IMR-90 (cell line): ENCODE results near the gene THSD8. TPM values are rescaled to one million over a fixed set of nuclear protein-coding genes. Genes with fewer than 3 reads are reported as not detected.

Source experiments
- ATAC-seq: fragments of 200-7000 bp; cut with Tn5 transposase; 2 replicates; pipeline ENCODE4 v1.9.1; 2020; ENCODE audit warnings: low read depth, mild to moderate bottlenecking, moderate library complexity
- BruUV-seq: library from RNA; stranded (reverse); fragments of 400-500 nt; replicated peaks from 2 replicates; lab custom pipeline; 2021; lab: Mats Ljungman, UMichigan
- CTCF ChIA-PET: fragments of 300-600 bp; formaldehyde crosslinking; extraction: SDS; loops from one replicate; lab custom pipeline; 2021; ENCODE audit warnings: antibody characterized with exemption; lab: Yijun Ruan, JAX
- POLR2A ChIA-PET: fragments of 300-600 bp; sonication (Branson Sonifier 250); formaldehyde crosslinking; loops from one replicate; lab custom pipeline; 2022; ENCODE audit warnings: antibody characterized with exemption; ENCODE audit not compliant: unreplicated experiment; lab: Charles Lee
- DNase-seq: peaks from one replicate; pipeline ENCODE4 v3.0.0; 2013
- H2AFZ ChIP-seq: replicated peaks from 2 replicates; pipeline ENCODE3; 2013; ENCODE audit warnings: low read length, mild to moderate bottlenecking; ENCODE audit not compliant: poor library complexity
- H2AK5ac ChIP-seq: 2 replicates; pipeline ENCODE4 v1.6.1; 2013; ENCODE audit warnings: low read depth, low read length, inconsistent platforms
- H2AK9ac ChIP-seq: replicated peaks from 2 replicates; pipeline ENCODE3; 2013; ENCODE audit warnings: mild to moderate bottlenecking, low read depth, low read length, moderate library complexity; ENCODE audit not compliant: poor library complexity
- H2BK120ac ChIP-seq: 2 replicates; pipeline ENCODE4 v1.6.1; 2013; ENCODE audit warnings: low read depth, low read length, inconsistent platforms
- H2BK15ac ChIP-seq: 3 replicates; pipeline ENCODE4 v1.6.1; 2013; ENCODE audit warnings: low read depth, low read length, inconsistent platforms
- H2BK20ac ChIP-seq: 2 replicates; pipeline ENCODE4 v1.6.1; 2013; ENCODE audit warnings: low read depth, mild to moderate bottlenecking, inconsistent platforms, low read length, moderate library complexity
- H2BK5ac ChIP-seq: 2 replicates; pipeline ENCODE4 v1.6.1; 2013; ENCODE audit warnings: mild to moderate bottlenecking, low read depth, low read length, inconsistent platforms; ENCODE audit not compliant: poor library complexity, severe bottlenecking
- H3K14ac ChIP-seq: replicated peaks from 2 replicates; pipeline ENCODE4 v1.6.1; 2013; ENCODE audit warnings: low read depth, low read length, inconsistent platforms
- H3K18ac ChIP-seq: 2 replicates; pipeline ENCODE4 v1.6.1; 2013; ENCODE audit warnings: low read depth, low read length, control low read depth
- H3K23ac ChIP-seq: 2 replicates; pipeline ENCODE4 v1.6.1; 2013; ENCODE audit warnings: low read depth, low read length, inconsistent platforms
- H3K27ac ChIP-seq: 2 replicates; pipeline ENCODE4 v1.5.1; 2013; ENCODE audit warnings: mild to moderate bottlenecking, control low read depth, low read length; ENCODE audit not compliant: insufficient read depth
- H3K27me3 ChIP-seq: 2 replicates; pipeline ENCODE4 v1.6.1; 2013; ENCODE audit warnings: low read length; ENCODE audit not compliant: control insufficient read depth, insufficient read depth
- H3K36me3 ChIP-seq: 2 replicates; pipeline ENCODE4 v1.6.1; 2013; ENCODE audit warnings: low read length, mixed read lengths; ENCODE audit not compliant: control insufficient read depth, insufficient read depth
- H3K4ac ChIP-seq: 2 replicates; pipeline ENCODE4 v1.6.1; 2013; ENCODE audit warnings: low read depth, low read length, inconsistent platforms
- H3K4me1 ChIP-seq: 2 replicates; pipeline ENCODE4 v1.6.1; 2013; ENCODE audit warnings: low read length, mixed read lengths; ENCODE audit not compliant: control insufficient read depth, insufficient read depth
- H3K4me2 ChIP-seq: 2 replicates; pipeline ENCODE4 v1.6.1; 2013; ENCODE audit warnings: low read depth, mild to moderate bottlenecking, control low read depth, low read length, moderate library complexity
- H3K4me3 ChIP-seq: 2 replicates; pipeline ENCODE4 v1.5.1; 2013; ENCODE audit warnings: low read depth, mild to moderate bottlenecking, control low read depth, low read length, moderate library complexity; ENCODE audit not compliant: insufficient read depth
- H3K56ac ChIP-seq: 2 replicates; pipeline ENCODE4 v1.6.1; 2013; ENCODE audit warnings: low read length, inconsistent platforms; ENCODE audit not compliant: insufficient read depth; ENCODE audit errors: extremely low read depth
- H3K79me1 ChIP-seq, 2 experiments: 2 replicates each; pipeline ENCODE4 v1.6.1; 2013; ENCODE audit warnings: low read length in 2 of 2, inconsistent platforms in 1 of 2, low read depth in 1 of 2
- H3K9ac ChIP-seq: 2 replicates; pipeline ENCODE4 v1.6.1; 2013; ENCODE audit warnings: low read depth, low read length, control low read depth
- H3K9me1 ChIP-seq: 2 replicates; pipeline ENCODE4 v1.6.1; 2013; ENCODE audit warnings: low read length, inconsistent platforms; ENCODE audit not compliant: insufficient read depth
- H3K9me3 ChIP-seq: 2 replicates; pipeline ENCODE4 v1.6.1; 2013; ENCODE audit warnings: low read length; ENCODE audit not compliant: control insufficient read depth, insufficient read depth
- H4K20me1 ChIP-seq: 2 replicates; pipeline ENCODE4 v1.6.1; 2013; ENCODE audit warnings: low read length, inconsistent platforms; ENCODE audit not compliant: insufficient read depth
- H4K5ac ChIP-seq: 2 replicates; pipeline ENCODE4 v1.6.1; 2013; ENCODE audit warnings: mild to moderate bottlenecking, low read depth, low read length, control low read depth
- H4K8ac ChIP-seq, 2 experiments: 2 replicates each; pipeline ENCODE4 v1.6.1; 2013; ENCODE audit warnings: low read depth in 2 of 2, low read length in 2 of 2, control low read depth in 1 of 2, inconsistent platforms in 1 of 2
- H4K91ac ChIP-seq: 2 replicates; pipeline ENCODE4 v1.6.1; 2013; ENCODE audit warnings: low read depth, low read length, inconsistent platforms; ENCODE audit not compliant: insufficient read depth
- BHLHE40 ChIP-seq: fragments of 150-350 bp; IDR thresholded peaks from 2 replicates; pipeline ENCODE4 v1.6.1; 2016; ENCODE audit warnings: mild to moderate bottlenecking, low read depth, low read length
- CHD1 ChIP-seq: IDR thresholded peaks from 2 replicates; pipeline ENCODE4 v1.6.1; 2012; ENCODE audit warnings: low read depth, low read length, improper control_type of control experiment
- CTCF ChIP-seq: conservative IDR thresholded peaks from 2 replicates; pipeline ENCODE4 v1.5.1; 2012; ENCODE audit warnings: mild to moderate bottlenecking, low read depth, low read length, improper control_type of control experiment
- FOS ChIP-seq: fragments of 150-350 bp; IDR thresholded peaks from 2 replicates; pipeline ENCODE4 v1.6.1; 2016; ENCODE audit warnings: low read depth, low read length
- MAFK ChIP-seq: IDR thresholded peaks from 2 replicates; pipeline ENCODE4 v1.6.1; 2012; ENCODE audit warnings: low read depth, low read length, improper control_type of control experiment
- MAZ ChIP-seq: IDR thresholded peaks from 2 replicates; pipeline ENCODE4 v1.6.1; 2012; ENCODE audit warnings: low read depth, mild to moderate bottlenecking, low read length, improper control_type of control experiment, moderate library complexity, borderline replicate concordance
- MXI1 ChIP-seq: IDR thresholded peaks from 2 replicates; pipeline ENCODE4 v1.6.1; 2012; ENCODE audit warnings: low read depth, mild to moderate bottlenecking, low read length, moderate library complexity, borderline replicate concordance
- NFE2L2 ChIP-seq: fragments of 150-350 bp; IDR thresholded peaks from 2 replicates; pipeline ENCODE4 v1.6.1; 2016; ENCODE audit warnings: low read depth, mild to moderate bottlenecking, low read length
- RCOR1 ChIP-seq: IDR thresholded peaks from 2 replicates; pipeline ENCODE4 v1.6.1; 2012; ENCODE audit warnings: mild to moderate bottlenecking, low read length, improper control_type of control experiment; ENCODE audit not compliant: insufficient replicate concordance
- RFX5 ChIP-seq: IDR thresholded peaks from 2 replicates; pipeline ENCODE4 v1.8.0; 2012; ENCODE audit warnings: low read depth, mild to moderate bottlenecking, low read length, moderate library complexity
- SMC3 ChIP-seq: fragments of 150-350 bp; IDR thresholded peaks from 2 replicates; pipeline ENCODE4 v1.6.1; 2016; ENCODE audit warnings: low read depth, mild to moderate bottlenecking, antibody characterized with exemption, low read length, moderate library complexity
- USF2 ChIP-seq: fragments of 150-350 bp; IDR thresholded peaks from 2 replicates; pipeline ENCODE4 v1.6.1; 2017; ENCODE audit warnings: mild to moderate bottlenecking, antibody characterized with exemption, low read length, low read depth
- WGBS, 2 experiments: methylation state at CpG; one replicate each; pipeline versions ENCODE4 v1.1.5 to v1.1.7; 2013; ENCODE audit warnings: missing lambda C conversion rate in 2 of 2; ENCODE audit not compliant: insufficient read length in 1 of 2; ENCODE audit errors: extremely low coverage in 2 of 2; 5-methylcytosine and 5-hydroxymethylcytosine counted together
- dilution Hi-C: fragments of 300-500 bp; cut with HindIII; formaldehyde crosslinking; loops from one replicate; pipeline ENCODE4 v1.14.3; 2018; ENCODE audit warnings: low sequenced_read_pairs; ENCODE audit not compliant: unreplicated experiment
- in situ Hi-C: fragments of 300-500 bp; cut with MboI; formaldehyde crosslinking; loops from 3 replicates; pipeline ENCODE4 v1.14.3; 2019; ENCODE audit warnings: low sequenced_read_pairs, inconsistent platforms, mixed read lengths
- intact Hi-C: fragments of 100-400 bp; cut with micrococcal nuclease; formaldehyde crosslinking; loops from 2 replicates; pipeline ENCODE4 v1.10.0; 2022
- polyA plus RNA-seq, 3 experiments: library from polyadenylated mRNA; depleted of rRNA; stranded (reverse); fragments of >200 nt; gene quantifications; 2 replicates each; pipeline ENCODE4 v1.2.3, GENCODE V29; 2012; ENCODE audit warnings: low replicate concordance in 1 of 3
- total RNA-seq: library from RNA; depleted of rRNA; stranded (reverse); fragments of >200 nt; gene quantifications from 2 replicates; pipeline ENCODE4 v1.2.3, GENCODE V29; 2012

The THSD8 gene
- total and polyA plus RNA-seq, 2 of the 4 experiments (the other 2 are of a cell fraction): 0.68 TPM; not detected in 1

GRCh38 chr19:12834976-12835757, 33.3 kb downstream of the THSD8 start (continued):
- no peak for TF ChIP-seq CHD1

GRCh38 chr19:12836529-12836863, 34.6 kb downstream of the THSD8 start:
- H4K20me1 ChIP-seq: peaks cover 19% of the 10 kb centered on the region
- H3K9ac ChIP-seq: no peak overlapping the region
- H3K23ac ChIP-seq: no peak overlapping the region
- no peak overlapping the region for H3K14ac ChIP-seq
- no peaks in the 10 kb centered on the region for H3K36me3 ChIP-seq
- H3K27ac ChIP-seq: no peak overlapping the region
- H3K18ac ChIP-seq: no peak overlapping the region
- ChIA-PET CTCF (interaction anchor here (1.2 to 1.3 kb wide), 2 partner anchors 10 to 12 kb away, joined by 5 to 6 read pairs; no protein-coding TSS in a partner anchor), POLR2A (no interaction called here)
- H2BK120ac ChIP-seq: no peak overlapping the region
- H4K8ac ChIP-seq: no peak overlapping the region
- peaks cover 8% of the 10 kb centered on the region; the same call in 1 of the 2 replicates for H3K9me1 ChIP-seq
- H3K56ac ChIP-seq: no peak overlapping the region
- H4K91ac ChIP-seq: no peak overlapping the region
- no peak overlapping the region for H3K4me3 ChIP-seq
- H2BK20ac ChIP-seq: no peak overlapping the region
- H3K4me2 ChIP-seq: no peak overlapping the region
- intact Hi-C loops: no loop called here
- no CpG with 5 or more reads among the region's 6 CpGs for WGBS, 2 experiments
- ATAC-seq (no peak), DNase-seq (no peak)
- dilution Hi-C loops: no loop called here
- H3K79me1 ChIP-seq: no peaks in the 10 kb centered on the region
- no peak overlapping the region for H3K4ac ChIP-seq
- H2BK5ac ChIP-seq: no peak overlapping the region
- no TSS peak for BruUV-seq
- H3K27me3 ChIP-seq: peaks cover 70% of the 10 kb centered on the region
- H4K5ac ChIP-seq: no peak overlapping the region
- H2AK9ac ChIP-seq: no peak overlapping the region
- H3K9me3 ChIP-seq: no peaks in the 10 kb centered on the region; the same call in 1 of the 2 replicates
- H2AK5ac ChIP-seq: no peak overlapping the region
- H3K4me1 ChIP-seq: peaks cover 4% of the 10 kb centered on the region; the same call in 1 of the 2 replicates
- H2BK15ac ChIP-seq: no peak overlapping the region
- H2AFZ ChIP-seq: no peak overlapping the region
- in situ Hi-C loops: loop anchor here (5.0 kb wide), 1 partner anchor 64 kb away; no protein-coding TSS in a partner anchor
- TF ChIP-seq BHLHE40 (no peak), NFE2L2 (no peak), MXI1 (no peak), FOS (no peak), CTCF (no peak), MAFK (no peak), USF2 (no peak), RCOR1 (no peak), MAZ (no peak), RFX5 (no peak), SMC3 (no peak)
